ENCODE measurements around the gene ERCC8.
"Not testable (repeated sequence)": the region's sequence is repeated elsewhere in the genome, so short reads cannot be mapped to it uniquely, and the experiment has no call there.

ERCC8 gene

GRCh38 chr5:60944904-60945812 is at the start of gene ERCC8, which contains the start of gene NDUFAF2:
TSS of gene ERCC8 (minus strand) at chr5:60945070. CDS start at chr5:60945008, 62 bp downstream.
TSS of gene NDUFAF2 (plus strand) at chr5:60945205. CDS start at chr5:60945256, 51 bp downstream.
- DNase-seq (ENCODE audit: low read depth) = peak; percentile 77

- no peak for DNase-seq (ENCODE audit: low read depth)
Measured at GRCh38 chr5:60993875-60994571, 49.2 kb upstream of the ERCC8 start.

GRCh38 chr5:60993425-60993824 is 48.6 kb upstream of the ERCC8 start:
- DNase-seq (ENCODE audit: low read depth) = no peak

- no peak for DNase-seq (ENCODE audit: low read depth)
Measured at GRCh38 chr5:60992871-60993270, 48.0 kb upstream of the ERCC8 start.

DNA sequence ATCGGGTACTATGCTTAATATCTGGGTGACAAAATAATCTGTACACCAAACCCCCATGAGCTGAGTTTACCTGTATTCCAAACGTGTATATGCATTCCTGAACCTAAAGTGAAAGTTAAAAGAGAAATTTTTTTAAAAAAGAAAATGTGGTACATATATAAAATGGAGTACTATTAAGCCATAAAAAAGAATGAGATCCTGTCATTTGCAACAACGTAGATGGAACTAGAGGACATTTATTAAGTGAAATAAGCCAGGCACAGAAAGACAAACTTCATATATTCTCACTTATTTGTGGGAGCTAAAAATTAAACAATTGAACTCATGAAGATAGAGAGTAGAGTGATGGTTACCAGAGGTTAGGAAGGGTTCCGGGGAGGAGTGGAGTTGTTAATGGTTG is 44.9 kb upstream of the ERCC8 start:
- DNase-seq (ENCODE audit: low read depth) = no peak

- not testable (repeated sequence) for DNase-seq (ENCODE audit: low read depth)
Measured at GRCh38 chr5:60982127-60982526, 37.3 kb upstream of the ERCC8 start.

- DNase-seq (ENCODE audit: low read depth) = no peak
Measured at GRCh38 chr5:60980511-60980910, 35.6 kb upstream of the ERCC8 start.

- DNase-seq (ENCODE audit: low read depth) = no peak
Measured at GRCh38 chr5:60978968-60979367, 34.1 kb upstream of the ERCC8 start.

DNA sequence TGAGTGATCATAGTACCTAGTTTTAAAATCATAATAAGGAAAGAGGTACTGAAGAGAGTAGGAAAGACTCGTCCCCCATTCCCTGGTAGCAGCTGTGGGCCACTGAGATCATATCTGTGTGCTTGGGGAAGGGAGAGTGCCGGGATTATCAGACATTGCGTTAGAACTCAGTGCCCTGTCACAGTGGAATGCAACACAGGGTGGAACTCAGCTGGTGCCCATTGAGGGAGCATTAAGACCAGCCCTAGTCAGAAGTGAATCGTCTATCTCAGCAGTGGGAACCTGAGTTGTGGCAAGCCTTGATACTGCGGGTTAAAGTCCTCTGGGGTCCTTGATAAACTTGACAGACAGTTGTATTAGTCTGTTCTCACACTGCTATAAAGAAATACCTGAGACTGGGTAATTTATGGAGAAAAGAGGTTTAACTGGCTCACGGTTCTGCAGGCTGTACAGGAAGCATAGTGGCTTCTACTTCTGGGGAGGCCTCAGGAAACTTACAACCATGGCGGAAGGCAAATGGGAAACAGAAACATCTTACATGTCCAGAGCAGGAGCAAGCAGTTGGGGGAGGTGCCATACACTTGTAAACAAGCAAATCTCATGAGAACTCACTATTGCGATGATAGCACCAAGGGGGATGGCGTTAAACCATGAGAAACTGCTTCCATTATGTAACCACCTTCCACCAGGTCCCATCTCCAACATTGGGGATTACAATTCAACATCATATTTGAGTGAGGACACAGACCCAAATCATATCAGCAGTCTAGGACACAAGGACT is 33.3 kb upstream of the ERCC8 start:
- DNase-seq (ENCODE audit: low read depth) = no peak

GRCh38 chr5:60972231-60972630 is 27.4 kb upstream of the ERCC8 start:
- DNase-seq (ENCODE audit: low read depth) = no peak

DNA sequence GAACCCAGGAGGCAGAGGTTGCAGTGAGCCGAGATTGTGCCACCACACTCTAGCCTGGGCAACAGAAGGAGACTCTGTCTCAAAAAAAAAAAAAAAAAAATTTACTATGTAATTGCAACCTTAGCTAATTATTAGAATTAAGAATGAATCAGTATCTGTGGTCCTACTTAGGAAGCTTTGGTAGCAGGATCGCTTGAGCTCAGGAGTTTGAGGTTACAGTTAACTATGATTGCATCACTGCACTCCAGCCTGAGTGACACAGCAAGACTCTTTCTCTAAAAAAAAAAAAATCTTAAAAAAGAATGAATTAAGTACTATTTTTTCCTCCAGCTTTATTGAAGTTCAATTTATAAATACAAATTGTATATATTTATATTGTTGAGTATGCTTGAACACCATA is 16.8 kb upstream of the ERCC8 start:
- DNase-seq (ENCODE audit: low read depth) = no peak

GRCh38 chr5:60960591-60960990 is 15.7 kb upstream of the ERCC8 start:
- no peak for DNase-seq (ENCODE audit: low read depth)

DNA sequence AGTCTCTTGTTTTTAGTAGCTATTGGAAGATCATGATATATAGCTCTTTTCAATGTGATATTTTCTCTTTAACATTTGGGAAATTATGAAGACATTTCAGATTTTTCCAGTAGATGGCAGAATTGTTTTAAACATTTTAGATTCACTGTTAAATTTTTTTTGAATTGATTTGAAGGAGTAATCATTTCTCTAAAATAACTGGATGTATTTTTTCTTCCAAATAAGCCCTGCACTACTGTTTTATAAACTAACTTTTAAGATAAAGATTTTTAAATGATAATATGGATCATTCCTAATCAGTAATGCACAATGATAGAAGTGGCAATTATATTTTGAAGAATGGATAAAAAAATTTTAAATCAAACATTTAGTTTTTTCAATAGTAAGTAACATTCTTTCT is 14.3 kb upstream of the ERCC8 start:
- no peak for DNase-seq (ENCODE audit: low read depth)

DNA sequence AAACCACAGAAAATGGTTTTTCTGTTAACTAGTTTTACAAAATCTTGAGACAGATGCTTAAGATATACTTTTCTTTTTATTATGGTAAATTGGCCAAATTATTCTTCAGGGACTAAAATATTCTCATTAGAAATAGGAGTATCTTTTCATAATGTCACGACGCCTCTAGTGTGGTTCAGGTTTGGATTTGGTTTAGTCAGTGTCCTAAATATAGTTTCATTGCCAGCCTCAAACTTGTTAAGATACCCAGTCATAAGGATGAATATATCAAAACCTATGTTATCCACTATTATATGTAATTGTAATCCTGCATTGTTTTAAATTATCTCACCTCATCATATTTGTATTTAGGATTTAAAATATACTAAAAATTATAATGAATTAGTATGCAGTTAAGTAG is 13.8 kb upstream of the ERCC8 start:
- DNase-seq (ENCODE audit: low read depth) = no peak

GRCh38 chr5:60958088-60958487 is 13.2 kb upstream of the ERCC8 start:
- no peak for DNase-seq (ENCODE audit: low read depth)

GRCh38 chr5:60955239-60955638 is 10.4 kb upstream of the ERCC8 start:
- DNase-seq (ENCODE audit: low read depth) = no peak

GRCh38 chr5:60948738-60949137 is 3.9 kb upstream of the ERCC8 start:
- no peak for DNase-seq (ENCODE audit: low read depth)

GRCh38 chr5:60945813-60946187 is 930 bp upstream of the ERCC8 start:
- DNase-seq (ENCODE audit: low read depth) = no peak

DNA sequence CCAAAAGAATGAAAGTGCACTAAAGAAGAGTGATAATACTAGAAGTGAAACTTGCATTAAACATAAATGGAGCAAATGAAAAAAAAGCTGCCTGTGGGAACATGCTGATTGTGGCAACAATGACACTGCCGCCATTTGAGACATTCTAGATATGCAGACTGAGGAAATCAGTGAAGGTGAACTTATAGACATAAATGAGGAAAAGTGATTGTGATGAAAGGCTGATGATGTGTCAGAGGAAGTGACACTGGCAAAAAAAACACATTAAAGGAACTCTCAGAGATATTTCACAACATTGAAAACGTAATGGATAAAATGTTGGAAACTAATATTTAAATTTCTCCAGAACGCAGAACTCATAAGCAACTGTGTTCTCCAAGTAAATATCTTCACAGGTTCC is 1.2 kb downstream of the ERCC8 start:
- DNase-seq (ENCODE audit: low read depth) = no peak

DNA sequence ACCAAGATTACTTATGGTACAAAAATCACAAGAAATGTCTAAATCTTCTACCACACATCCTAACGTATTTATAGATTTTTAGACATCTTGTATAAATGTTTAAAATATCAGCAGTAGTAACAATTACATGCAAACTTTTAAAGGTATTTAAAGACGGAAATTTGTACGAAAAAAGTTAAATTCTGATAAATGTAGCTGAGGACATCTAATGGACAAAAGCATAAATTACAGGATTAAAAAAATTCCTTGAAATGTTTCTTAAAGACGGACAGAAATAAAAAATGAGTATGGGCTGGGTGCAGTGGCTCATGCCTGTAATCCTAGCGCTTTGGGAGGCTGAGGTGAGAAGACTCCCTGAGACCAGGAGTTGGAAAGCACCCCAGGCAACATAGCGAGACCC is 15.8 kb downstream of the ERCC8 start:
- no peak for DNase-seq (ENCODE audit: low read depth)

DNA sequence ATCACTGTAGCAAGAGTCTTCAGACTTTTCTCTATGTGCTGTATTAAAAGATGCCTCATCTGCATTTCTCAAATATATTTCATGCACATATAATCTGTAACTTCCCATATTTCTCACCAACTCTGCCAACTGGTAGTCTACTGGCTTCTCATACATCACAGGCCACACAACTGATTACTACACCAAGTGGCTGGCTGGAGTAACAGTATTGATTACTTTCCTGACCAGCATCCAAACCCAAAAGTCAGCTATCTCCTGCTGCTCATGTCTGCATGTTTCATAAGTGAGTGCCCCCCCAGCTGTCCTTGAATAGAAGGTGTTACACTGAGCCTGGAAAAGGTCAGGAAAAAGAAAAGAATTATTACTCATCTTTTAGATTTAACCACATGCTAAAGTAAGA is 17.4 kb downstream of the ERCC8 start:
- DNase-seq (ENCODE audit: low read depth) = no peak

DNA sequence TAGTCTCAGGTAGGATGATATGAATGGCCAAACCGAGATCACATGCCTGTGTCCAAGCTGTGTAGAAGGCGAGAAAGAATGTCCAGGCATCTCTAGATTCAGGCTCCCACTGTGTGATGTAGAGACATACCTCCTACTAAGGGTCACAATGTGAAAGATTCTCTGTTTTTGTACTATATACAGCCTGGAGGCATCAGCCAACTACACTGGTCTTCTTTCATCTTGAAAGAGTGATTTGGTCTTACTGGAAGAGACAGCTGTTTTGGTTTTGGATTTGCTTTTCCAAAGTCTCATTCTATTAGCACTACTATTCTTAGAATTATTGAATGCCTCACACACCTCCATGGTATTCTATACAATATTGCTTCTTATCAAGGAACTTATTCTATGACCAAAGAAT is 26.4 kb downstream of the ERCC8 start:
- DNase-seq (ENCODE audit: low read depth) = no peak

GRCh38 chr5:60916646-60917045 is 28.2 kb downstream of the ERCC8 start:
- DNase-seq (ENCODE audit: low read depth) = no peak

All from T-helper 22 cell (primary cell).